Muscle of back (tissue), 11 donors: ENCODE measurements around the gene PHTF1. TPM values are rescaled to one million over a fixed set of nuclear protein-coding genes. Genes with fewer than 3 reads are reported as not detected.

Experiments
- DNase-seq, 3 donors: peaks; one replicate each; pipeline versions ENCODE4 v3.0.0 to v3.0.0-alpha.2; 2013
- polyA plus RNA-seq, 10 donors: library from polyadenylated mRNA; unstranded; fragments of 120-200 nt; gene quantifications; one replicate each; pipeline ENCODE4 v1.2.1, GENCODE V29; 2013; ENCODE audit not compliant: insufficient read length in 10 of 10

PHTF1 gene
- polyA plus RNA-seq, 10 donors, result 9.7 to 15.8 (median 11.4) TPM

DNA sequence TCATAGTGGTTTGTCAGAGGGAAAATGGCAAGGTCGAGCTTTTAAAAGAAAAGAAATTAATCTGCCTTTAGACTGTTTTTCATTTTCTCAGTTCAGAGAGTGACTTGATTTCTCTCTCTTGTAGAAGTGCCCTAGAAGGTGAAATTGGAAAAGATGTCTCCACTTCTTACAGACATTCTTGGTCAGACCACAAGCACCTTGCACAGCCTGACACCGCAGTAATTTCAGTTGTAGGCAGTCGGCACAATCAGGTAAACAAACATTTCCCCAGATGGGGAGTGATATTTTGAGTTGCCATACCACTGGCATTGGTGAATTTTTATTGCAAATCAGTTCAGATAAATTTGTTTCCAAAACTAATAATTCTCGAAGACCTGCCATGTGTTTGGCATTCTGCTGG, 86.8 kb downstream of the PHTF1 start:
- DNase-seq, result no peak

DNA sequence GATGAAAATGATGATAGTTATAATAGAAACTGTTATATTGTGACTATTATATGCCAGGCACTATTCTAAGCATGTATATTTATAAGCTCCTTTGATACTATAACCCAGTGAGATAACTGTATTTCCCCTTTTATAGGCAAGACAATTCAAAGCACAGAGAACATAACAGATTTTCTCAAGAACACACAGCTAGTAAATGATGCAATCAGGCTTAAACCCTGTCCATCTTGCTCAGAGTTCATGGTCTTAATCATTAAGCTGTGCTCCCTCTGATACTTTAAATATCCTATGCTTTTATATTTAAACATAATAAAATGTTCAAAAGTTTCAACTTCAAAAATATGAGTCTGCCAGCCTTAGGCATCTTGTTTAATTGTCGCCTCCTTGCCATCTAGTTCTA, 88.6 kb downstream of the PHTF1 start:
- no peak for DNase-seq

DNA sequence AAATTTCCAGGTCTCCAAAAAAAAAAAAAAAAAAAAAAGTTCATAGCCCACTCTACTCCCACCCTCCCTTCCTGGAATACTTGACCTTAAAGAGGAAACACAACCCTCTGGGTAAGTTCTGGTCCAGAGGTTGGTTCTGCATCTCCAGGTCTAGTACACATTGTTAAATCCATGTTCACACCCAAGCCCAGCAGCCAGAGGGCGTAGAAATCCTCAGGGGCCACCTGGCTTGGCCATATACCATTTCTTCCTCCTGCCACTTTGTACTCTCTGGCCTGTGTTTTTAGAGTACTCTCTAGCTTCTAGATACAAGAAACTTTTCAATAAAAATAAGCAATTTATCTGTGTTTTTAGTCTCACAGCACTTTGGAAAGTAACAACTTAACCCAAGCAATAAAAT, 89.3 kb downstream of the PHTF1 start:
- no peak for DNase-seq

DNA sequence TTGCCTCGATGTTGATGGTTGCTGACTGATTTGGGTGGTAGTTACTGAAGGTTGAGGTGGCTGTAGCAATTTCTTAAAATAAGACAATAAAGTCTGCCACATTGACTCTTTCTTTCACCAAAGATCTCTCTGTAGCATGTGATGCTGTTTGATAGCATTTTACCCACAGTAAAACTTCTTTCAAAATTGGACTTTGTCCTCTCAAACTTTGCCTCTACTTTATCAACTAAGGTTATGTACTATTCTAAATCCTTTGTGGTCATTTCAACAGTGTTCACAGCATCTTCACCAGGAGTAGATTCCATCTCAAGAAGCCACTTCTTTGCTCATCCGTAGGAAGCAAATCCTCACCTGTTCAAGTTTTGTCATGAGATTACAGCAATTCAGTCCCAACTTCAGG, 93.2 kb downstream of the PHTF1 start:
- DNase-seq, result no peak

DNA sequence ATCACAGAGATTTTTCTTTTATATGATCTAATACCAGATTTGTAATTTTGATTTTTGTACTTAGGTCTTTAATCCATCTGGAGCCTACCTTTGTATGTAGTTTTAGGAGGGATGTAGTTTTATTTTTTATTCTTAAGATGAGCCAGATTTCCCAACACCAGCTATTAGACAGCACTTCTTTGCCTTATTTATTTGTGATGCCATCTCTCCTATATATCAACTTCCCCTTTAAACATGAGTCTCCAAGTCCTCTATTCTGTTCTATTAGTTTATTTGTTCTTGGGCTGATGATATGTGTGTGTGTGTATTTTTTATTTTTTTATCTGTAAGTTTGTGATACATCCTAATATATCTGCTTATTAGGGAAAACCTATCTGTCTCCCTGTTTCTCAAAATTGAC, 94.2 kb downstream of the PHTF1 start:
- DNase-seq, result no peak

DNA sequence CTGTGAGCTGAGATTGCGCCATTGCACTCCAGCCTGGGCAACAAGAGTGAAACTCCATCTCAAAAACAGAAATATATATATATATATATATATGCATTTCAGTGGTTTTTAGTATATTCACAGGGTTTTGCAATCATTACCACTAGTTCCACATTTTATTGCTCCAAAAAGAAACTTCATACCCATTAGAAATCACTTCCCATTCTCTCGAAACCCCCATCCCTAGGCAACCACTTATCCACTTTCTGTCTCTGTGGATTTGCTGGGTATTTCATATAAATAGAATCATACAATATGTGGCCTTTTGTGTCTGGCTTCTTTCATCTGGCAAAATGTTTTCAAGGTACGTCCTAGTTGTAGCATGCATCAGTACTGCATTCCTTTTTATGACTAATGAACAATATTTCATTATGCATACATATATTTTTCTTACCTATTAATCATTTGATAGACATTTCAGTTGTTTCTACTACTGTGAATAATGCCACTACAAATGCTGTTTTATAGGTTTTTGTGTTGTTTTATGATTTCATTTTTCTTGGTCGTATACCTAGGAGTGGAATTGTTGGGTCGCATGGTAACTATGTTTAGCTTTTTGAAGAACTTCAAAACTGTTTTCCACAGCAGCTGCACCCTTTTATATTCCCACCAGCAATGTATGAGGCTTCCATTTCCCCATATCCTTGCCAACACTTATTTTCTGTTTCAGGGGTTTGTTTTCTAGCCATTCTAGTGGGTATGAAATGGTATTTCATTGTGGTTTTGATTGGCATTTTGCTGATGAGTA, 95.9 kb downstream of the PHTF1 start:
- DNase-seq, result no peak

DNA sequence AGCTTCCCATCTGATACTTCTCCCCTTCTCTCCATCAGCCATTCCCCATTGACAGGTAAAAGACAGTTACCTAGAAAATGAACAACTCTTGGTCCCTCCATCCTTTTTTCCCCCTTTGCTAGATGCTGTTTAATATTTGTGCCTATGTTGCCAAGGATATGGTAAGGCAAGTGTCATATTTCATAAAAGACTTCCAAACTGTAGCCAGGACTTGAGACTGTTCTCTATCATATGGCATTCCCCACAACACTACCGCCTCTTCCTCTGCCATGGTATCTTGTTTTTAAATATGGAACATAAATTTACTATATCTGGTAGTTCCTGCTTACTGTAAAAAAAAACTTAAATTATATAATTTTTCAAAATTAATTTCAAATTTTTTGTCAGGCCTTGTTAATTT, 97.2 kb downstream of the PHTF1 start:
- no peak for DNase-seq

DNA sequence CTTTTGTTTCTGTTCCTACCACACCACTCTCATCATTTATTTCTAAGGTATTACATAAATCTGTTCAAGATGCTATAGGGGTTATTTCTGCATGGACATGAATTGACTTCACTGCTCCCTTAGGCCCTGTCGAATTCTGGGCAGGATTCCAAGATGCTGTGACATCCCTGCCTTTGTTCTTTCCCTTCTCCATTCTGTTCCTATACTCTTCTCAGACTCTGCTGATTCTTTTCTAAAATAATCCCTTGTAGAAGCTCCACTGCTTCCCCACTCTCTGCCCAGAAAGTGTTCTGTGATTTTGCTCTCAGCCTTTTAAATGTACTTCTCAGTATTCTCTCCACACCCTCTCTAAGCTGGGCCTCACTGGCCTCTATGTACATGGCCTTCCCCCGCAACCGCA, 99.2 kb downstream of the PHTF1 start:
- DNase-seq, result peak in 1 of 3 donors; percentile 53

DNA sequence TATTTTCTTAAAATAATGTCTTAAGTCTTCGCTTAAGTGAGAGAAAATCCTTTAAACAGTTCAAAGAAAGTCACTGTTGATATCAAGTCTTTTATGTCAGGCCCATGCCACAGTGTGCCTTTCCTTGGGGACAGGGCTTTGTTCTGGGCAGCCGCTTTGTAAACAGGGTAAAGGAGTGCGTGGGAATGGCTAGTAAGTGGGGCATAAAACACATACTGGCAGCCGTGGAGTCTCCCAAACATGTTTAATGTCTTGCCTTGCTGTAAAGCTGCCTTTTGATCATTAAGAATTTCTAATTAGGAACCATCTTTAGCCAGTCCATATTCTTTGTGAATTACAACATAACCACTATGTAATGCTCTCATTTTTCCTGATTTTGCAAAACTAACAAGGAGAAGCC, 99.7 kb downstream of the PHTF1 start:
- DNase-seq, result no peak

DNA sequence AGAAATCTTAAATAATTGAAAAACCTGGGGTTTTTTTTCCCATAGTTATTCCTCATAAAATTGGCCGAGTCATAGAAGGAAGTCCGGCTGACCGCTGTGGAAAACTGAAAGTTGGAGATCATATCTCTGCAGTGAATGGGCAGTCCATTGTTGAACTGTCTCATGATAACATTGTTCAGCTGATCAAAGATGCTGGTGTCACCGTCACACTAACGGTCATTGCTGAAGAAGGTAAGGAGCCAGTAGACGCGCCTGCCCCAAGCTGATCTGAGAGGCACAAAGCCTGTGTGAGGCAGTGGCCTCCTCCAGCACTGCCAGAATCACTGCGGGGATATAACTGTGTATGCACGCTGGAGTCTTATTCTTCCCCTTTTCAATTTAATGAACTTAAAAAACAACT, 100.3 kb downstream of the PHTF1 start:
- no peak for DNase-seq

DNA sequence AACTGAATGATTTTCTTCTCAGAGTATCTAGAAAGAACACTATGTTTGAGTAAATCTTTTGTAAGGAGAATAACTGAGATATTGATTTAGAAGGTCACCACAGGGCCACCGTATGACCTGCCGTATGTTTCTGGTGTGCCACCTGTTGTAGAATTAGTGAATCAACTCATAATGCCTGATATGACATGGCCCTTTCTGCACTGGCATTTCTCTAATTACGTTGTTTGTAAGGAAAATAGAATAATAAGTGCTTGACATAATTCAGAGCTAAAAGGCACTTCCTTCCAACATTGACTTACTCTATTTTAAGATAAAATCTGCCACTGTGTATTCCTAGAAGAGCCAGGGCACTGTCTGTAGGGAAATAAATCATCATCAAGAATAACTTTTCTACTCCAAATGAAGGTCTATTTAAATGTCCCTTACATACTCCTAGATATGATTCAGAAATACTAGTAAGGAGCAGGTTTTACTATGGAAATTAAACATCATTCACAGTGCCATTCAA, 101.7 kb downstream of the PHTF1 start:
- DNase-seq, result no peak

DNA sequence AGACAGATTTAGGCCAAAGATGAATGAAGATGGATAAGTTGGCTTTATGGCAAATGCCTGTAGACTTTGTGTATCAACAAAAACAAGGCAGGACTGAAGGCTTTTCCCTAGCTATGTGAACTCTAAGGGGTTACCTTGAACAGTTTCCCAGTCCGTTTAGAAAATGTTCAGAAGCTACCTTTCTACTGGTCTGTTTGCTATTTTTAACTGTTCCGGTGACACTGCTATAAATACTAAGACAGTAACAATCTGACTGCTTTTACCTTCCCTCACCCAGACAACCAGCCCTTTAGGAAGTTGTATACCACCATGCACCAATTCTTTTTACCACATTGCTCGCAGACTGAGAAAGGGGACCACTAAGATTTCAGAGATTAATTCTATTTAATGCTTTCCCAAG, 102.2 kb downstream of the PHTF1 start:
- DNase-seq, result no peak

DNA sequence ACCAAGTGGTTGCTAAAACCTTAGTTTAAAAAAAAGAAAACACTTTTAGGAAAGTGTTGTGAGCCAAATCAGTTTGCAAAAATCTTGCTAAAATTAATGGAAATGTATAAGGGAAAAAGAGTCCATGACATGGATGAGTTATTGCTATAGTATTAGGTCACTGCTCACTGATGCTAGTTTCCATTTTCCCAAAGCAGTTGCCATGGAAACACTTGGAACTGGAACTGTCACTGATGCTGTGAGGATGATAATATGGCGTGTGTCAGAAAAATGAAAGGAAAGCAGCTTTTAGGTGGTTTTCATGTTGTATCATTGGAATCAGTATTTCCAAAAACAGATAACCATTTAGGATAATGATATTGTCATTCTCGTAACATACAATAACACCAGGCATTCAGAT, 104.4 kb downstream of the PHTF1 start:
- no peak for DNase-seq

DNA sequence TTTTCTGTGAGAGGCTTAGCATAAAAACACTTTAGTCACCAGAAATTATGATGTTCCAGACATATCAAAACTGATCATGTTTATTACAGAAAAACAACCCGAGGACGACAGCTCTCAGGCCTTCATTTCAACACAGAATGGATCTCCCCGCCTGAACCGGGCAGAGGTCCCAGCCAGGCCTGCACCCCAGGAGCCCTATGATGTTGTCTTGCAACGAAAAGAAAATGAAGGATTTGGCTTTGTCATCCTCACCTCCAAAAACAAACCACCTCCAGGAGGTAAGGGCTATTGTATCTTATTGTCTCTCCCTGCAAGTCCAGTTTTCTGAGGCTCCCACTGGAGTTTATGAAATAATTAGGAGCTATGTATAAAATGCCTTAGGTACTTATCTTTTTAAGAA, 105.5 kb downstream of the PHTF1 start:
- no peak for DNase-seq

DNA sequence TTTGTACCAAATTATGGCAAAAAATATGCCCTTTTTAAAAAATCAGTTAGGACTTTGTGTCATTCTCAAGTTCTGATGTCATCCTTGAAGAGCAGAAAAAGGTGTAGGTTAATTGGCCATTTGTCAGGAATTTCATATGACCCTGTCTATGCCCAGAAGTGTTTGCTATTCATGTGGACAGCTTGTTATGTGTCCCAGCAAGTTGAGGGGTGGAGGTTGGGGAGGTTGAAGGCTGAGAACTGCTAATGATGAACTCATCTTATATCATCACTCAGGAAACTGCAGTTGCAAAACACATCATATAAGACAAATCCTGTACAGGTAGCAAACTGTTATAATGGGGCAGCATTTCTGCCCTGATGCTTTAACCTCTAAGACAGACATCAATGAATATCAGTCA, 106.5 kb downstream of the PHTF1 start:
- no peak for DNase-seq

DNA sequence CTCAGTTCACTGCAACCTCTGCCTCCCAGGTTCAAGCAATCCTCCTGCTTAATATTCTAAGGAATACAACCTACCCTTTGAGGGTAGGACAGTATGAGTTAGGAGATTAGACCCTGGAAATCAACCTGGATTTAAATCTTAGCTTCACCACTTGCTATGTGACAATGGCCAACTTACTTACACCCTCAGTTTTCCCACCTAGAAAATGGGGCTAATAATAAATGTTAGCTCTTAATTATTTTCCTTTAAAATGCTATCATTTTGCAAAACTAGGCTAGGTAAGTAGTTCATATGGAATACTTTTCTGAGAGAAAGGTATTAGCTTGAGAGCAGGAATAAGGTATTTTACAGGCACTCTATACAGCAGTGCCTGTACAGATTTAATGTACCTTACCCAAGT, 110.8 kb downstream of the PHTF1 start:
- no peak for DNase-seq

DNA sequence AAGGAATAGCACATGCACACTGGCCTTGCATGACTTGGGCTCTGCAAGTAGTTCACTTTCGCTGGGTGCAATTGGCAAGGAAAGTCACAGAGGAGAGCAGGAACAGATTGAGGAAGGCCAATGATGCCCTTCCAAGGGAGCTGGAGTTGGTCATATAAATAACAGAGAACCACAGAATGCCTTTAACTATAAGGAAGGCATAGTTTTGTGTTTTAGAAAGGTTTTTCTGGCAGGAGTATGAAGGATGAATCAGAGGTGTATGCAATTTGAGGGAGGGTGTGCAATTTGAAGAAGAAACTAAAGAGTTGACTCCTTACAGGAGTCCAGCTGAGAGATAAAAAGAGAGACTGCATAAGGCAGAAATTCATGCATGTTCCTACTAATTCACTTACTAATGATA, 112.1 kb downstream of the PHTF1 start:
- no peak for DNase-seq

Other genes with a start within 250 kb of the PHTF1 start
- gene RSBN1, start 53.0 kb upstream of the PHTF1 start, polyA plus RNA-seq, result 10 to 100 TPM; 11.5 to 17.1 (median 12.7) TPM
- 1 to 10 TPM in 1 of 10 donors, under 1 TPM in 9; 0.13 to 1.7 (median 0.33) TPM for gene PTPN22, start 112.2 kb upstream of the PHTF1 start, polyA plus RNA-seq
- 1 to 10 TPM in 2 of 10 donors, under 1 TPM in 8; 0.19 to 2.1 (median 0.47) TPM for gene BCL2L15, start 128.1 kb upstream of the PHTF1 start, polyA plus RNA-seq
- 10 to 100 TPM; 16.9 to 46.5 (median 23.1) TPM for gene AP4B1, start 145.3 kb upstream of the PHTF1 start, polyA plus RNA-seq
- gene DCLRE1B, start 145.8 kb upstream of the PHTF1 start, polyA plus RNA-seq, result 10 to 100 TPM in 4 of 10 donors, 1 to 10 TPM in 6; 7.6 to 11.6 (median 9.0) TPM
- gene HIPK1, start 169.8 kb upstream of the PHTF1 start, polyA plus RNA-seq, result 10 to 100 TPM; 26.5 to 37.3 (median 30.9) TPM
- 100 to 1,000 TPM; 115 to 220 (median 167) TPM for gene OLFML3, start 220.0 kb upstream of the PHTF1 start, polyA plus RNA-seq